Measurements from ENCODE around the gene IKBKE.

Gene IKBKE

DNA sequence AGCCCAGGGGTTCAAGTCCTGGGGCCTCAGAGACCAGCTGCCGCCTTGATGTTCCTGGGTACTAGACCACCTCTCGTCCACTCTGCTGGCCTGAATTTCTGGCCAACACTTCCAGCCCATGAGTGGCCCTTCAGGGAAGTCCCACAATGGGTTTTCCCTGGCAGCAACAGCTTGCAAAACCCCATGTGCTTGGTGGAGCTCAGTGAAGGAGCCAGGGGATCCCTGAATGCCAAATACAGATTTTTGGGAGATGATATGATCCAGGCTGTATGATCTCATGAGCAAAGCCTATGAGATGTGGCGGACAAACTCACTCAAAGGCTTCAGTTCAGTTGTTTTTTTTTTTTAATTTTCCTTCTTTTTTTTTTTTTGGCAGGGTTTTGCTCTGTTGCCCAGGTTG is 27.5 kb downstream of the IKBKE start:
- no peak for DNase-seq

DNA sequence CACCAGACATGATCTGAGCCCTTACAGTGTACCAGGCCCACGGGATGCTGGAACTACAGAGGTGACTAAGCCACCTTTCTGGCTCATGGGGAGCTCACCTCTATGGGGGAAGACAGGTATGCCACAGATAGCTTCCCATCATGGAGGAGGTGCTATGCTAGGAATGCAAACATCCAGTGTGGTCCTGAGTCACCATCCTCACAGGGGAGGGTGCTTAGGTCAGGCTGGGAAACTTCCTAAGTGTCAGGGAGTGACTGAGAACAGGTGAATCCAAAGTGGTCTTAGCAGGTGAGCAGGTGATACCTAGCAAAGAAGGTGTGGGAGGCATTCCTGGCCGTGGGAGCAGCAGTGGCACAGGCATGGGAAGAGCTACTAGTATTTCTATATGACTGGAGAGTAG is 28.4 kb downstream of the IKBKE start:
- DNase-seq, result no peak

DNA sequence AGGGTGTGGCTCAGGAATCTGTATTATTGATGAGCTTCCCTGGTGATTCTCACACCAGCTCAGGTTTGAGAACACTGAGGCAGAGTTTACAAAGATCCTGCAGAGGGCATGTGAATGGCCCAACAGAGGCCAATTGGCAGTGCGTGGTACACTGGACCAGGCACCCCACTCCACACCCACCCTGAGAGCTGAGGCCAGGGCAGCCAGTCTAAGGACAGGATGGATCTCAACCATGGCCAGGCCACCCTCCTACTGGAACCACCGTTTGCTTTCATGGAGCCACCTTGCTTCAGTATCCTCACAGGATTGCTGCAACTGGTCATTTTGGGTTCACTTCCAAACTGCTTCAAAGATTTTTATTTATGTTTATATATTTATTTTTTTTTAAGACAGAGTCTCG is 29.8 kb downstream of the IKBKE start:
- no peak for DNase-seq

DNA sequence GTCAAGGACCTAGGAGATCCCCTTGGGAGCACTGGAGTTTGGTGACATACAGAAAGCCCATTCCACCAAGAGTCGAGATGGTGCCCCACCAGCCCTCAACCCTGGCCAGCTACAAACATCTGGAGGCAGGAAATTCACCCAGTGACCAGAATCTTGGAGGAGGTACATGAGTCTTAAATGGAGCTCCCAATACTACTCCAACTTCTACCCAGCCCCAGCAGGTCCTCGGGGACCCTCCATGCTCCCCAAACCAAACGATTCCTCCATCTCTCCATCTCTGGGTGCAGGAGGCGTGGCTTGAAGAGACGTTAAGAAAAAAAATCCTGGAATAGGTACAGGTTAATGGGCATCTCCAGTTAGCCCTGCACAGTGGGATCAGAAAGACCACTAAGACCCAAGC is 31.6 kb downstream of the IKBKE start:
- no peak for DNase-seq

DNA sequence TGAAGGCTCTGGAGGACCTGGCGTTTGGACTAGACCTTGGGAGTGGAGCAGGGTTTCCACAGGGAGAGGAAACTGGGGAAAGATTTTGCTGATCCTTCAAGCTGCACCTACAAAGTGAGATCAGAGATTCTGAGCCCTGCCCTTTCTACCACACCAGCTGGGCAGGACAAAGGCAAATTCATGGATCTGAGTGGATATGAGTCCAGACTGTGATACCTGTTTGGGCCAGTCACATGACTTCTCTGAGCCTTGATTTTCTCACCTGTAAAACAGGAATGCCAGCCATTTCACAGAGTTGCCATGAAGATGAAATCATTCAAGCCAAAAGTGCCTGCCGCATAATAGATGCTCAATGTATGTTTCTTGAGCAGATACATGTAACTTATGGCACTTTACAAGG is 32.1 kb downstream of the IKBKE start:
- no peak for DNase-seq

DNA sequence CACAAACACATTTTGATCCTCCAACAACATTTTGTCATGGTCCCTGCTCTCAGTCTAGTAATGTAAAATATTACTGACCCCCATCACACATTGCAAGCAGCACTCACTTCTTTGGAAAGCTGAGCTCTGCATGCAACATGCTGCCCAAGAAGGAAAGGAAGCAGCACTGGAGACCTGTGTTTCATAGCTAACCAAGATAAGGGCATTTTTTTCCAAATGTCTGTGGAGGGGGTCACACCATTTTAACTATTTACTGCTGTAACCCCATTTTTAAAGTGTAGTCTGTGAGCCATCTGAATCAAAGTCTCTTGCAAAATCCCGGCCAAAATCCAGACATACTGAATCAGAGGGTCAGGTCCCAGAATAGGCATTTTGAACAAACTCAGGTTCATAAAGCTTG is 32.5 kb downstream of the IKBKE start:
- no peak for DNase-seq

DNA sequence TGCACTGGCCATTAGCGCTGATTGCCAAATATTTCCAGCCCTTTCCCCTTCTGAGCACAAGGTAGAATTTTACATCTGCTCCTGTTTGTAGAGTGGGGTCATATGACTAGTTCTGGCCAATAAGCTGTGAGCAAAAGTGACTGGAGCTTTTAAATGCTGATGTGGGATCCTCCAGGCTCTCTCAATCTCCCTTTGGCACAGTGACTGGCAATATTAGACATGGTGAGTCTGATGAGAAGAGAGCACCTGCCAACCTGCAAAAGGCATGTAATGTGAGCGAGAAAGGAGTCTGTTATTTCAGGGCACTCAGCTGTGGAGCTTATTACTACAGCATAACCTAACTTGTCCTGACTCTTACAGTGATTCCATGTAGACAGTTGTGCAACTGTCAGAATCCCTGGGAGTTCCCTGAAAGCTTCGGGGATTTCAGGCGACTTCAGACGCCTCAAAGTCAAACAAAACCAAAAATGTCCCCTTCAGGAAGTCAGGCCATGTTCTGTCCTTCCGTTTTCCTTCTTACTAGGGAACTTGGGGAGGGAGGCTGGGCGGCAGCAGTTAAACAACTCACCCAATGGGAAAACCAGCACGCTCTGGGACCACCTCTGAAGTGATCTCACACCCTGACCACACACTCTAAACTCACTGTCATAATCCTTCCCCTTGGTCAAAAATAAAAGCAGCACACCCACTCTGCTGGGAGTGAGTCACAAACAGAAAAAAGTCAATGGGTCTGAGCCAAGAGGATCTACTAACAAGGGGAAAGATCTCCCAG is 33.5 kb downstream of the IKBKE start:
- DNase-seq, result no peak

DNA sequence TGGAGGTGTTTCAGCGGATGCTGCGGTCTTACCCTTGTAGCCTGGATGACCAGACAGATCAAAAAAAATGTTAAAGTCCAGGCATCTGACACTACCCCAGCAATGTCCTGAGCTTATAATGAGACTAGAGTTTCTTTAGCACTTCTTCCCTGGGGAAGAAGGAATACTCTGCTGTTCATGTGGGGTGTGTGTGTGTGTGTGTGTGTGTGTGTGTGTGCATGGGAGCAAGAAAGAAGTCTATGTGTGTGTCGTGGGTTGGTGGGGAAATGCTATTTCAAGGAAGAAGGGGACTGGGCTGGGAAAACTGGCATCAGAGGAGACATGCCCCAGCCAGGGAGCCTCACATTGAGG is 34.1 kb downstream of the IKBKE start:
- no peak for DNase-seq

DNA sequence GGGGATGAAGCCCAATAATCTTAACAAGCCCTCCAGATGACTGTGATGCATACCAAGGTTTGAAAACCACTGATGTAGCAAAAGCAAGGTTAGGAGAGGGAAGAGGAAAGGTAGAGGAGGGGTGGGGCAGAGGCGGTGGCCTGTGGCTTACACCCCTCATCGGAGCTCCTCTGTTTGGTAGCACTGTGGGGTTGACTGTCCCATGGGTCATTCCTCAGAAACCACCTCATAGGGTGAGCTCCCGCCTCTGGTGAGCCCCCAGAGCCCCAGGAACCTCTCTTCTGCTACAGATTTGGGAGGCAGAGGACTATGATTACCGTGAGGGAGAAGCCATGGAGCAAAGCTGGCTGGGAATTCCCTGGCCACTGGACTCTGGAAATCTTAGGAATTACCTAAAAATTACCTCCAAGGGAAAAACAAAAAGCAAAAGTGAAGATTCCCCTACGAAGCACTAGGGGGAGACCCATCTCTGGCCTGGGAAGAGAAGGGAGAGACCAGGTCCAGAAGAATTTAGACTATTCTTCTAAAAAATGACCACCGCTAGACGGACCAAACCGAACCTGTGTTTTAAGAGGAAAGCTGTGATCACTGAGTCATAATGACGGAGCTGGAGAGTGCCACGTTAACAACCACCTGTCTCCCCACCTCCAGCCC is 35.6 kb downstream of the IKBKE start:
- DNase-seq, result no peak

DNA sequence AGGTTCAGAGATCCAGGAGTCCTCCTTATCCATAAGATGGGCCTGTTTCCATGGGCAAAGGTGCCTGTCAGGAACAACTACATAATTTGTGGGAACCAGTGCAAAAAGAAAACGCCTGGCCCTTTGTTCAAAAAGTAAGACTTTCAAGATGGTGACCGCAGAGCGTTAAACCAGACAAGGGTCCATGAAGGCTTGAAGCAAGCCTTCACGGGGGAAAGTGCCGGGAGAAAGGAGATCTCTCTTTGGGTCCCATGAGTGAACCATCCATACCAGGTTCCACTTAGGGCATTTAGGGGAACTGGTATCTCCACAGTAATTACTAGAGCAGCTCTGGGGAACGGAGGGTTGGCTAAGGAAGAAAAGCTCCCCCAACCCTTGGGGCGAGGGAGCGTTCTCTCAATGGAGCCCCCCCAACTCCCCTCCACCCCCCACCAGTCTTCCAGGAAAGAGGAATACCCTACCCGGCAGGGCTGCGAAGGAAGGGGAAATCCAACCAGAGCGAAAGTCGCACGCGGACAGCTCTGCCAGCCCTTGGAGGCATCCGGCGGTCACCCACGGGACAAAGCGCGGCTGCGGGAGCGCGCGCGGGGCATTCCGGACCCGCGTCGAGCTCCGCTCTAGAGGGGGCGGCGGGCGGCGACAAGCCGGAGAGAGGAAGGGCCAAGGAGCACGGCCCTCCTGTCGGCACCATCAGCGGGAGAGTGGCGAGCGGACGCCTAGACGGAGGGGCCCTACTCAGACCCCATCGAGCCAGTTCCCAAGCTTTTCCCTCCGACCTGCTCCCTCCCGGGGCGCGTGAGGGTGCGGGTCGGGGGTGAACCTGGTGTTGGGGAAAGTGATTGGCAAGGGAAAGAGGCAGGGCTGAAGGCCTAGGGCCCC is 36.4 kb downstream of the IKBKE start:
- no peak for DNase-seq

DNA sequence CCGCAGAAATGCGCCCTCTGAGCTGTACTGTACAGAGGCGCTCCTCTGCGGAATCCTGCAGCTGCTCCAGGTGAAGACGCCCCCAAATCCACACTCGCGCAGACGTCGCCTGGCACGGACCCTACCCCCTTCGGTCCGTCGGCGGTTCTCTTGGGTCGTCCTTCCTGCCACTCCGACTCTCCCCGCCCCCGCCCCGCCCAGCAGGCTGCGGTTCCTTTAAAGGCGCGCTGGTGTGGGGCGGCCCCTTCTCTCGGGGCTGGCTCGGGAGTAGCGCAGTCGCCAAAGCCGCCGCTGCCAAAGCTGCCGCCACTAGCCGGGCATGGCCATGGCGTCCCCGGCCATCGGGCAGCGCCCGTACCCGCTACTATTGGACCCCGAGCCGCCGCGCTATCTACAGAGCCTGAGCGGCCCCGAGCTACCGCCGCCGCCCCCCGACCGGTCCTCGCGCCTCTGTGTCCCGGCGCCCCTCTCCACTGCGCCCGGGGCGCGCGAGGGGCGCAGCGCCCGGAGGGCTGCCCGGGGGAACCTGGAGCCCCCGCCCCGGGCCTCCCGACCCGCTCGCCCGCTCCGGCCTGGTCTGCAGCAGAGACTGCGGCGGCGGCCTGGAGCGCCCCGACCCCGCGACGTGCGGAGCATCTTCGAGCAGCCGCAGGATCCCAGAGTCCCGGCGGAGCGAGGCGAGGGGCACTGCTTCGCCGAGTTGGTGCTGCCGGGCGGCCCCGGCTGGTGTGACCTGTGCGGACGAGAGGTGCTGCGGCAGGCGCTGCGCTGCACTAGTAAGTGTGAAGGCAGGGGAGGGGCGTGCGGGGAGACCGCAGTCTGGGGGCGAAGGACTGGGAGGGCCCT is 37.2 kb downstream of the IKBKE start, which contains the start of gene RASSF5:
Gene RASSF5 (plus strand): TSS at position 248 of the 846 bp plus-strand sequence. CDS start 72 bp downstream, at position 320.
- peak in 1 of 2 experiments; percentile 5 for DNase-seq

DNA sequence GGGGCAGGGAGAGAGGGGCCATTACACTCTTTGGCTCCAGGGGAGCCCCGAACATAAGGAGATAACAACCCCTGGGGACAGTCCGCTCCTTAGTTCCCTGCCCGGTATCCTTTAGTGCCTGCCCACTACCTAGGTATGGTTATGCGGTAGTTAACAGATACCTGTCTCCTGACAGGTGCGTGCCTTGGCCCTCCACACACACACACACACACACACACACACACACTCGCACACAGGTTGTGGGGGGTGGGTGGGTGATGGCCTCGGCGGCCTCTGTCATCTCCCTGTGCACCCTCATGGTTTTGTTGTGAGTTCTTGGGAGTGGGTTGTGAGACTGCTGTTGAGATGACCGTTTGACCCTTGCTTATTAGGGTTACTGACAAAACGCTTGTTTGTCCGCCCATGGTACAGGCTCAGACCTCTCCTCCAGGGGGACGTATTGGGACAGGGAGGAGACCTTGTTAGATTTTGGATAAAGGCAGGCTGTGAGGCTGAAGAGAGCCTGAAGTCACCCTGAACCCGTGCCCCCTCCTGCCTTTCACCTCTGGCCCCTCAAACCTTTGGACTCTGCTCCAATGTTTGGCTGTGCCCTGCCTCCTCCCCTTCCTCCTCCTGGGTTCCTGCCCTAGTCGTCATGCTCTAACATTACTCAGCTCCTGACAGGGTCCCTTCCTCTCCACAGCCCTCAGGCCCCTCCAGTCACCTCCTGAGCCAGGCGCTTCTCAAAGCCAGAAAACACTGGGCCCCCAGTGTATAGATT is 38.0 kb downstream of the IKBKE start:
- no peak for DNase-seq

DNA sequence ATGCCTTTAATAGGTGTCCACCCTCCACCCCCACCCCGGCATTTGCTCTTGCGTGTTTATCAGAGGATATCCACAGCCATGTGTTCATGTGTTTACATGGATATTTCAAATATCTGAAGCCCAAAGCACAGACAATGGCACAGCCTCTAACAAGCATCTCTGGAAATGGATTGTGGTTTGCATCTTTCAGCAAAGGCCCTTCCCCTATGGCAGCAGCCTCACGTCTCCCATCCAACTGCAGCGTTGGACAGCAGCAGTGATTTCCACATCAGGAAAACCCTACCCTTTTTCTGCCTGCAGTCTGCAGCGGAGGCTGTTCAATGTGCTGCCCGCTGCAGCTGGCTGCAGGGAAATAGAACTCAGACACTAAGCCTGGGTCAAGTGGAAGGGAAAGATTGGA is 38.7 kb downstream of the IKBKE start:
- no peak for DNase-seq

DNA sequence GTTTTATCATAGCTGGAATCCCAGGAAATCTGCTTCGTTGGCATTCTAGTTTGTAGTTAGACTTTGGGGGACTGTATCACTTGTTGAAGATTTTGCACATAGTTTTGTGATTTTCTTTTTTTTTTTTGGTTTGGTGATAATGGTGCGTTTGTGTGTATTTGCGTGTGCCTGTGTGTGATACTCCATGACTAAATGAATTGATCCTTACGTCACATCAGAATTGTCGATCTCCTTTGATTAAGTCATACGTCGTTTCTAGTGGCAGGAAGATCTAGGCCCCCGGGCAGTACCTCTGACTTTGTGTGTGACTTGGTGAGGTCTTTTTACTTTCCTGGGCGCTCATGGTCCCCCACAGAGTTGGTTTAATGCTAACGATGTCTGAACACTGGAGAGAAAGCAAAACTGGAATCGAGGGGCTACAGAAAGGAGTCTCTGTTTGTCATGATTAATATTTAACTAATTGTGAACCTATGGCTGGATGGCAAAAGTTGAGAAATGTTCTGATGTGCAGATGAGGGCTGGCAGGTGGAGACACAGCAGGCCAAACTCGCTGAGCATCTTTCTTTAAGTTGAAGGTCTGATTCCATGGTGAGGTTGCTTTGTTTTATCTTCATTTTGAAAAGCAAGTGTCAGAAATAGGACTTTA is 39.5 kb downstream of the IKBKE start:
- no peak for DNase-seq

DNA sequence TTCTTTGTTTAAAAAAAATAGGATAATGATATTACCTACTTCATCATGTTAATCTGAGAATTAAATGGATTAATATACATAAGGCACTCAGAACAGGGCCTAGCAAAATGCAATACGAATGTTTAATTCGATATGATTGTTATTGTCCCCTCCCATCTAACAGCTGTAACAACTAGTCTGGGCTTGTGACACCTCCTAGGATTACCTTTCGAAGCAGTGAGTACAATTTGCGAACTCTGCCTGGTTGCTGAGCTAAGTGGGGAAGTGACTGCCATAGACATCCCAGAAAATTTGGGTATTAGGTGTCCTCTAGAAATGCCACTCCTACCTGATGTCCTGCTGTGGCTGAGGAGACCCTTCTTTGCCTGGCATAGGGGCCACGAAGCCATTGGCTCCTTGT is 40.1 kb downstream of the IKBKE start:
- DNase-seq, result no peak

DNA sequence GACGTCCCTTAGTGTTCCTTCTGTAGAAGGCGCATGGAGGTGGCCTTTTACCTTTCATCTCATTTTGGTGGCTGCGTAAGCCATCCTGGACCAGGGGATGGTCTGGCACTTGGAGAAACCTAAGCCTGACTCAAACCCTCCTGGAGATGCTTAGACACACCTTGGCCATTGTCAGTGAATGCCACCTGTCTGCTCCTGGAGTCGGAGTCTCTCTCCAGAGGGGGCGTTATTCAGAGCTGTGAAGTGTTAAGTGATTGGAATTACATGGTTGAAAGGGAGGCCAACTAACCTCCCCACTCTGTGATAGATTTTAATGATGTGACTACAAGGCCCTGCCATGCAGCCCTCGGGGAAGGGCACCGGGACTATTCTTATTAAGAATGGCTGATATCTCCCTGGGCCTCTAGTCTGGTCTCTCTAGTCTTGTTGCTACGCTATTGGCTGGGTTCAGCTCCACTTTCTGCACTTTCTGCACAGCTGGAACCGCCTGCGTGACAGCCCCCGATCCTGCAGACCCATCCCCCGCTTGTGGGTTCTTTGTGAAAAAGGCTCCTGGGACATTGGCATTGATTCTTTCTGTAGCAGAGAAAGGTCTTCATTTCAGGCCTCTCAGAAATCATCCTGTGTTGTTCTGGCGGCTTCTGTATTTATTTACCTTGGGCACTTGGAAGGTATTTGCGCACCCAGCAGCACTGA is 41.2 kb downstream of the IKBKE start:
- no peak for DNase-seq

DNA sequence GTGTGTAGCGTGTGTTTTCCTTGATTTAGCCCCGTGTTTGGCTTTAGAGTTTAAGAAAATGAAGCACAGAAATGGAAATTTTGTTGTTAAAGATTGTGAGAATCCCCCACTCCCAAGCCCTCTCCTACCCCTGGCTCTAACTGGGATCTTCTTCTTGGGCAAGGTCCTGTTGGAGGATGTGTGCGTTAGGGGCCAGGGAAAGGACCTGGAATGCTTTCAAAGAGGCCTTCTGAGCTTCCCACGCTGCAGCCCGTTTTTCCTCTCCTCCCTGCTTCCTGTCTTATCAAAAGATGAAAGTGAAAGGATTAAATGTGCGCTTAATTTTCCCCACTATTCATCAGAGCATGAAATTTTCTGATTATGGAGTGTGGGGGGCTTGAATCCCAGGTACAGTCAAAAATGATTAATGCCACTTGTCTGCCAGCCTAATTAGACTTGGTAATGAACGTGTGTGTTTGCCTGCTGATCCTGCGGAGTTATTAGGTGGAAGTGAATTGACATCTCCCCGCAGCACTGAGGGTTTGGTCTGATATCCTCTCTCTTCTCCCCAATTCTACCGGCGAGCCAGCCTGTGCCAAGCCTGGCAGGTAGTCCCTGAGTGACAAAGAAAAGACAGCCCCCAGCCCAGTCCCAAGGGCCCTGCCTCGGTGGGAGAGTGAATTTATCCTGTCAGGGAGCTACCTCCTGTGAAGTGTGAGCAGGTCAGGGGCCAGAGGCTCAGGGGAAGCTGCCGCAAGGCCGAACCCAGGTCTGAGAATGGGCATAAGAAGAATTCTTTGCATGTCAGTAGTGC is 42.0 kb downstream of the IKBKE start:
- no peak for DNase-seq

DNA sequence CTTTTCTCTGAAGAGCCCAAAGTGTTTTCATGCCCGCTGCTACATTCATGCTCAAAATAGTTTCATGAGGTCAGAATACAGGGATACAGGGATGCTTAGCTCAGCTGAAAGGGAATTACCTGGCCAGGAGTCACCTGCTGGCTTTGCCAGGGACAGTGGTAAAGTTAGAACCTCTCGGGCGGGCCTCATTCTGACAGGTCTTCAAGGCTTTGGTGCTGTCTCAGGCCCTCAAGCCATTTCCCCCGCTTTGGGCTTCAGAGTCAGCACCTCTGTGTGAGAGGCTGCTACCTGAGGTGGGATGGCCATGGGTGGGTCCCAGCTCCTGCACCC is 42.5 kb downstream of the IKBKE start:
- DNase-seq, result no peak

DNA sequence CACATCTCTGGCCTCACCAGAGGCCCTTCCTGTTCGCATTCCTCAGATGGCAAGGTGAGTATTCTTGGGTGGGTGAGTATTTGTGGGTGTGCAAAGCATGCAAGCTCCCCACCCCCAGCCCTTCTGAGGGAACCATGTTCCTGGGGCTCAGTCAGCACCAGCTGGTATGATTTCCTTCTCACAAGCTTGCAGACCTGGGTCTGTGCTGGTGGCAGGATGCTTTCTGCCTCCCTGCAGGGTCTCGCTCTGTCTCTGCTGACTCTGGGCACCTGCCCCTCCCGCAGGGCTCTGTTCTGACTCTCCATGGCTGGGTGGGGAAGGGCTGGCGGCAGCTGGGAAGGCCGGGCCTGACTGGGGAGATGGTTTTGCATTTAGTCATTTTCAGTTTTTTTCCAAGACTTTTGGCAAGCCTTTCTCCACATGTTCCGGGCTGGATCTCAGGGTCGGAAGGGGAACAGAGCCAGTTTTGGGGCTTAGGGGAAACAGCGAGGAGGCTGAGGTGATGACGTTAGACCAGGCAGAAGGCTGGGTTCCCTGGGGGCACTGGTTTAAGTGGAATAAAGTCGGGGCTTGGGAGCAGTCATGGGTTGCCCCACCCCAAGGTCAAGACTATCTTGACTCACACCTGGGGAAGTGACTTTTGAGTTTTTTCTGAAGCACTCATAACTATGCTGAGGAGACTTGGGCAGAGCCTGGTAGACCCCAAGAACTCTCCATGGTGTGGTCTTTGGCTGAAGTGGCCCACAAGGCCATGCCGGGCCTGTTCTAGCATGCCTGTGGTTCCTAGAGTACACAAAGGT is 43.2 kb downstream of the IKBKE start:
- DNase-seq, result no peak

Measured in SW 1271 (cell line).